HG03342 (cell line): ENCODE data around the gene PDC.
"Not testable (repeated sequence)": the region's sequence is repeated elsewhere in the genome, so short reads cannot be mapped to it uniquely, and the experiment has no call there.

Experiments
- ATAC-seq: cut with Tn5 transposase; IDR thresholded peaks from one replicate; pipeline ENCODE4 v1.9.1; 2021; ENCODE audit warnings: mild to moderate bottlenecking, moderate library complexity; ENCODE audit not compliant: unreplicated experiment

PDC gene

GRCh38 chr1:186473047-186473446, 12.1 kb upstream of the PDC start:
- ATAC-seq: no peak

GRCh38 chr1:186465946-186466345, 5.0 kb upstream of the PDC start:
- ATAC-seq: no peak

GRCh38 chr1:186465491-186465890, 4.6 kb upstream of the PDC start:
- not testable (repeated sequence) for ATAC-seq

GRCh38 chr1:186463926-186464325, 3.0 kb upstream of the PDC start:
- ATAC-seq: no peak

GRCh38 chr1:186463511-186463910, 2.6 kb upstream of the PDC start:
- no peak for ATAC-seq

GRCh38 chr1:186459161-186459560, 1.8 kb downstream of the PDC start:
- ATAC-seq: not testable (repeated sequence)

- peak; percentile 33 for ATAC-seq
Measured at GRCh38 chr1:186456729-186457255, 4.1 kb downstream of the PDC start.

GRCh38 chr1:186454981-186455380, 5.9 kb downstream of the PDC start:
- no peak for ATAC-seq

- ATAC-seq: no peak
Measured at GRCh38 chr1:186446152-186446551, 14.8 kb downstream of the PDC start.

- ATAC-seq: peak; percentile 49
Measured at GRCh38 chr1:186443638-186444037, 17.3 kb downstream of the PDC start.

- ATAC-seq: no peak
Measured at GRCh38 chr1:186442651-186443375, 18.1 kb downstream of the PDC start.

- no peak for ATAC-seq
Measured at GRCh38 chr1:186440584-186440983, 20.3 kb downstream of the PDC start.

- ATAC-seq: no peak
Measured at GRCh38 chr1:186438567-186438966, 22.3 kb downstream of the PDC start.

GRCh38 chr1:186435336-186435735, 25.6 kb downstream of the PDC start:
- ATAC-seq: no peak

GRCh38 chr1:186429017-186429416, 31.9 kb downstream of the PDC start:
- no peak for ATAC-seq

GRCh38 chr1:186426118-186426517, 34.8 kb downstream of the PDC start:
- ATAC-seq: no peak

- ATAC-seq: no peak
Measured at GRCh38 chr1:186424539-186424938, 36.4 kb downstream of the PDC start.

- no peak for ATAC-seq
Measured at GRCh38 chr1:186421446-186421845, 39.5 kb downstream of the PDC start.

- peak; percentile 94 for ATAC-seq
Measured at GRCh38 chr1:186420923-186421322, 40.0 kb downstream of the PDC start.

GRCh38 chr1:186420311-186420710, 40.6 kb downstream of the PDC start:
- no peak for ATAC-seq

GRCh38 chr1:186418503-186418902, 42.4 kb downstream of the PDC start:
- ATAC-seq: no peak

GRCh38 chr1:186413319-186413718, 47.6 kb downstream of the PDC start:
- ATAC-seq: no peak

- peak; percentile 75 for ATAC-seq
Measured at GRCh38 chr1:186409091-186409490, 51.8 kb downstream of the PDC start.
